Measurements from ENCODE around the gene JPH4. TPM values are rescaled to one million over a fixed set of nuclear protein-coding genes. Genes with fewer than 3 reads are reported as not detected.

Gene JPH4
- total and polyA plus RNA-seq, 2 donors (not counting 1 experiment from before 2014, with no cell fraction given) = not detected

DNA sequence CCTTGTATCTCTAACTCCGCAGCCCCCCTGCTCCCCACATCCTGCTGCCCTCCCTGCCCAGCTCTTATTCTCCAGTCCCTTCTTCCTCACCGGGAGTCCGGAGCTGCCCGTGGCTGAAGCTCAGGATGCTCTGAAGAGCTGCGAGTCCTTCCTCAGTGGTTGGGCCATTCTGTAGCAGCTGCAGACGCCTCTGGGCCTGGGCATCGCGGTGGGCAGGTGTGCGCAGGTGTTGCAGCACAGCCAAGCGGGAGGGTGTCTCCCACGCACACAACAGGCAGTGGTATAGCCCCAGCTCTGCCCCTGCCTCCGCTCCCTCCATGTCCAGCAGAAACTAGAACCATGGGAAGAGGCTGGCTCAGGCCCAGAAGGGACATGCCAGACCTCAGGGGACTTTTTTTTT lies 47.2 kb downstream of the JPH4 start:
- H4K20me1 ChIP-seq (ENCODE audit: control insufficient read depth, extremely low read depth, insufficient read depth, low read length) = no peaks in the 10 kb centered on the region
- H3K9me3 ChIP-seq (ENCODE audit: control insufficient read depth, insufficient read depth, low read depth, low read length) = no peaks in the 10 kb centered on the region
- no peak overlapping the region for H3K4me3 ChIP-seq (replicated peaks in 1 of 4; ENCODE audit: control extremely low read depth in 1 of 4, insufficient read depth in 1 of 4, low read depth in 3 of 4, low read length in 4 of 4)
- TF ChIP-seq, protein P1, sequence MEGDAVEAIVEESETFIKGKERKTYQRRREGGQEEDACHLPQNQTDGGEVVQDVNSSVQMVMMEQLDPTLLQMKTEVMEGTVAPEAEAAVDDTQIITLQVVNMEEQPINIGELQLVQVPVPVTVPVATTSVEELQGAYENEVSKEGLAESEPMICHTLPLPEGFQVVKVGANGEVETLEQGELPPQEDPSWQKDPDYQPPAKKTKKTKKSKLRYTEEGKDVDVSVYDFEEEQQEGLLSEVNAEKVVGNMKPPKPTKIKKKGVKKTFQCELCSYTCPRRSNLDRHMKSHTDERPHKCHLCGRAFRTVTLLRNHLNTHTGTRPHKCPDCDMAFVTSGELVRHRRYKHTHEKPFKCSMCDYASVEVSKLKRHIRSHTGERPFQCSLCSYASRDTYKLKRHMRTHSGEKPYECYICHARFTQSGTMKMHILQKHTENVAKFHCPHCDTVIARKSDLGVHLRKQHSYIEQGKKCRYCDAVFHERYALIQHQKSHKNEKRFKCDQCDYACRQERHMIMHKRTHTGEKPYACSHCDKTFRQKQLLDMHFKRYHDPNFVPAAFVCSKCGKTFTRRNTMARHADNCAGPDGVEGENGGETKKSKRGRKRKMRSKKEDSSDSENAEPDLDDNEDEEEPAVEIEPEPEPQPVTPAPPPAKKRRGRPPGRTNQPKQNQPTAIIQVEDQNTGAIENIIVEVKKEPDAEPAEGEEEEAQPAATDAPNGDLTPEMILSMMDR (conservative IDR thresholded peaks at IDR 0.05 in 1 of 2, IDR thresholded peaks at IDR 0.05 in 1 of 2; ENCODE audit: low read depth in 1 of 2, low read length in 2 of 2) = no peak
- TF ChIP-seq EZH2 (IDR thresholded peaks at IDR 0.05; ENCODE audit: low read length, missing control alignments) = no peak
- no peaks in the 10 kb centered on the region for H3K4me1 ChIP-seq (ENCODE audit: control insufficient read depth, extremely low read depth, insufficient read depth, low read length)
- H3K4me2 ChIP-seq (ENCODE audit: extremely low read depth, insufficient read depth, low read length) = no peak overlapping the region
- no peaks in the 10 kb centered on the region for H3K36me3 ChIP-seq (ENCODE audit: control insufficient read depth, insufficient read depth, low read length)
- no peak overlapping the region for H2AFZ ChIP-seq (ENCODE audit: low read length)
- no peaks in the 10 kb centered on the region for H3K27me3 ChIP-seq (ENCODE audit: control insufficient read depth, insufficient read depth, low read length)
- no peak overlapping the region for H3K27ac ChIP-seq (ENCODE audit: insufficient read depth, low read length)
- no peak overlapping the region for H3K9ac ChIP-seq (ENCODE audit: insufficient read depth, low read length)
- no peaks in the 10 kb centered on the region for H3K79me2 ChIP-seq (ENCODE audit: control insufficient read depth, insufficient read depth, low read length)
- DNase-seq (ENCODE audit: low read depth in 2 of 2) = no peak

- H4K20me1 ChIP-seq (ENCODE audit: control insufficient read depth, extremely low read depth, insufficient read depth, low read length) = no peaks in the 10 kb centered on the region
- no peaks in the 10 kb centered on the region for H3K4me1 ChIP-seq (ENCODE audit: control insufficient read depth, extremely low read depth, insufficient read depth, low read length)
- no peak overlapping the region for H2AFZ ChIP-seq (ENCODE audit: low read length)
- DNase-seq (ENCODE audit: low read depth in 2 of 2) = no peak
- no peaks in the 10 kb centered on the region for H3K36me3 ChIP-seq (ENCODE audit: control insufficient read depth, insufficient read depth, low read length)
- TF ChIP-seq EZH2 (IDR thresholded peaks at IDR 0.05; ENCODE audit: low read length, missing control alignments) = no peak
- TF ChIP-seq, protein P1 (conservative IDR thresholded peaks at IDR 0.05 in 1 of 2, IDR thresholded peaks at IDR 0.05 in 1 of 2; ENCODE audit: low read depth in 1 of 2, low read length in 2 of 2) = no peak
- H3K9ac ChIP-seq (ENCODE audit: insufficient read depth, low read length) = no peak overlapping the region
- H3K27ac ChIP-seq (ENCODE audit: insufficient read depth, low read length) = no peak overlapping the region
- no peaks in the 10 kb centered on the region for H3K79me2 ChIP-seq (ENCODE audit: control insufficient read depth, insufficient read depth, low read length)
- no peak overlapping the region for H3K4me3 ChIP-seq (replicated peaks in 1 of 4; ENCODE audit: control extremely low read depth in 1 of 4, insufficient read depth in 1 of 4, low read depth in 3 of 4, low read length in 4 of 4)
- H3K4me2 ChIP-seq (ENCODE audit: extremely low read depth, insufficient read depth, low read length) = no peak overlapping the region
- H3K27me3 ChIP-seq (ENCODE audit: control insufficient read depth, insufficient read depth, low read length) = no peaks in the 10 kb centered on the region
- no peaks in the 10 kb centered on the region for H3K9me3 ChIP-seq (ENCODE audit: control insufficient read depth, insufficient read depth, low read depth, low read length)
Observed at GRCh38 chr14:23530375-23531055, 48.1 kb downstream of the JPH4 start.

- no peak for TF ChIP-seq EZH2 (IDR thresholded peaks at IDR 0.05; ENCODE audit: low read length, missing control alignments)
- TF ChIP-seq, protein P1 (conservative IDR thresholded peaks at IDR 0.05 in 1 of 2, IDR thresholded peaks at IDR 0.05 in 1 of 2; ENCODE audit: low read depth in 1 of 2, low read length in 2 of 2) = no peak
- Histone ChIP-seq H3K27ac (ENCODE audit: insufficient read depth, low read length) (no peak overlapping the region), H3K4me1 (ENCODE audit: control insufficient read depth, extremely low read depth, insufficient read depth, low read length) (no peaks in the 10 kb centered on the region), H4K20me1 (ENCODE audit: control insufficient read depth, extremely low read depth, insufficient read depth, low read length) (no peaks in the 10 kb centered on the region), H3K9me3 (ENCODE audit: control insufficient read depth, insufficient read depth, low read depth, low read length) (no peaks in the 10 kb centered on the region), H2AFZ (ENCODE audit: low read length) (no peak overlapping the region), H3K4me3 (replicated peaks in 1 of 4; ENCODE audit: control extremely low read depth in 1 of 4, insufficient read depth in 1 of 4, low read depth in 3 of 4, low read length in 4 of 4) (no peak overlapping the region), H3K36me3 (ENCODE audit: control insufficient read depth, insufficient read depth, low read length) (no peaks in the 10 kb centered on the region), H3K9ac (ENCODE audit: insufficient read depth, low read length) (no peak overlapping the region), H3K27me3 (ENCODE audit: control insufficient read depth, insufficient read depth, low read length) (no peaks in the 10 kb centered on the region), H3K79me2 (ENCODE audit: control insufficient read depth, insufficient read depth, low read length) (no peaks in the 10 kb centered on the region), H3K4me2 (ENCODE audit: extremely low read depth, insufficient read depth, low read length) (no peak overlapping the region)
- no peak for DNase-seq (ENCODE audit: low read depth in 2 of 2)
Observed at GRCh38 chr14:23529016-23529415, 49.6 kb downstream of the JPH4 start.
